C4-2B (cell line): ENCODE measurements around the gene XAF1.
"Not testable (repeated sequence)": the region's sequence is repeated elsewhere in the genome, so short reads cannot be mapped to it uniquely, and the experiment has no call there.

ENCODE experiments used
- CTCF ChIP-seq: fragments of 450-650 bp; conservative IDR thresholded peaks from 2 replicates; pipeline ENCODE4 v1.5.1; 2017; ENCODE audit warnings: mild to moderate bottlenecking
- ZFX ChIP-seq: fragments of 450-650 bp; IDR thresholded peaks from 2 replicates; pipeline ENCODE4 v1.6.1; 2017

- TF ChIP-seq CTCF, ZFX: not testable (repeated sequence)
Observed at GRCh38 chr17:6746665-6747064, 9.2 kb upstream of the XAF1 start.
